Activated CD8-positive, alpha-beta memory T cell treated with anti-CD3 and anti-CD28 coated beads, Interleukin-2, amount 10 ng/mL, durations not matched to agents 7 days and 5 days (primary cell): ENCODE data around the gene TTC9B. TPM values are rescaled to one million over a fixed set of nuclear protein-coding genes. Genes with fewer than 3 reads are reported as not detected.
"Not testable (repeated sequence)": the region's sequence is repeated elsewhere in the genome, so short reads cannot be mapped to it uniquely, and the experiment has no call there.

Experiments
- ATAC-seq: fragments of 150-1000 bp; cut with Tn5 transposase; one replicate; pipeline ENCODE4 v1.10.0; 2021; ENCODE audit warnings: moderate library complexity
- CTCF ChIA-PET: fragments of 350-600 bp; sonication (Branson Sonifier 250); formaldehyde crosslinking; loops from one replicate; lab custom pipeline; 2021; ENCODE audit warnings: antibody characterized with exemption; lab: Charles Lee
- DNase-seq: peaks from one replicate; pipeline ENCODE4 v3.0.0-alpha.2; 2020
- H3K27ac Mint-ChIP-seq: one replicate; pipeline ENCODE4 v1.8.0; 2021; ENCODE audit warnings: mild to moderate bottlenecking, mixed read lengths
- H3K27me3 Mint-ChIP-seq: one replicate; pipeline ENCODE4 v1.8.0; 2021; ENCODE audit warnings: mixed read lengths
- H3K36me3 Mint-ChIP-seq: one replicate; pipeline ENCODE4 v1.8.0; 2021; ENCODE audit warnings: mild to moderate bottlenecking, mixed read lengths
- H3K4me1 Mint-ChIP-seq: one replicate; pipeline ENCODE4 v1.8.0; 2021; ENCODE audit warnings: mixed read lengths
- H3K4me3 Mint-ChIP-seq: one replicate; pipeline ENCODE4 v1.8.0; 2021; ENCODE audit warnings: mild to moderate bottlenecking, moderate library complexity, mixed read lengths
- H3K9me3 Mint-ChIP-seq: one replicate; pipeline ENCODE4 v1.8.0; 2022; ENCODE audit warnings: low read depth, mixed read lengths
- total RNA-seq, 2 experiments: library from RNA; stranded (reverse); gene quantifications; one replicate each; pipeline ENCODE4 v1.2.3, GENCODE V29; 2021

Gene TTC9B
- total RNA-seq, 2 experiments from 2014 or later, result not detected

GRCh38 chr19:40177286-40178070 lies 40.7 kb downstream of the TTC9B start:
- CTCF ChIA-PET, result interaction anchor here (1.0 kb wide), 1 partner anchor 12 kb away, joined by 3 read pairs; no protein-coding TSS in a partner anchor
- Mint-ChIP-seq H3K27ac (no peak overlapping the region), H3K4me1 (no peaks in the 10 kb centered on the region), H3K36me3 (no peaks in the 10 kb centered on the region), H3K27me3 (peaks cover 14% of the 10 kb centered on the region), H3K9me3 (no peaks in the 10 kb centered on the region), H3K4me3 (no peak overlapping the region)
- DNase-seq, result no peak
- ATAC-seq, result no peak

GRCh38 chr19:40175820-40176219 lies 42.4 kb downstream of the TTC9B start:
- H3K4me1 Mint-ChIP-seq, result no peaks in the 10 kb centered on the region
- DNase-seq (no peak), ATAC-seq (no peak)
- peaks cover 14% of the 10 kb centered on the region for H3K27me3 Mint-ChIP-seq
- no peak overlapping the region for H3K27ac Mint-ChIP-seq
- no peaks in the 10 kb centered on the region for H3K9me3 Mint-ChIP-seq
- no peaks in the 10 kb centered on the region for H3K36me3 Mint-ChIP-seq
- H3K4me3 Mint-ChIP-seq, result no peak overlapping the region
- CTCF ChIA-PET, result interaction anchor here (0.9 kb wide), 1 partner anchor 10 kb away, joined by 3 read pairs; no protein-coding TSS in a partner anchor

GRCh38 chr19:40174092-40174491 lies 44.1 kb downstream of the TTC9B start:
- no peak for ATAC-seq
- no peaks in the 10 kb centered on the region for H3K9me3 Mint-ChIP-seq

DNA sequence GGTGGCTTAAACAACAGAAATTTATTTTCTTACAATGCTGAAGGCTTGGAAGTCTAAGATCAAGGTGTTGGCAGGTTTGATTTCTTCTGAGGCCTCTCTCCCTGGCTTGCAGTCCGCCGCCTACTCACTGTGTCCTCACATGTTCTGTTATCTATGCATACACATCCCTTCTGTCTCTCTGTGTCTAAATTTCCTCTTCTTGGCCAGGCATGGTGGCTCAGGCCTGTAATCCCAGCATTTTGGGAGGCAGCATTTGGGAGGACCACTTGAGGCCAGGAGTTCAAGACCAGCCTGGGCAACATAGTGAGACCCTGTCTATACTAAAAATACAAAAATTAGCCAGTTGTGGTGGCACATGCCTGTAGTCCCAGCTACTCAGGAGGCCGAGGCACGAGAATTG lies 46.9 kb downstream of the TTC9B start:
- H3K36me3 Mint-ChIP-seq, ATAC-seq, H3K9me3 Mint-ChIP-seq, DNase-seq, H3K4me1 Mint-ChIP-seq, H3K27ac Mint-ChIP-seq, H3K27me3 Mint-ChIP-seq, H3K4me3 Mint-ChIP-seq, CTCF ChIA-PET: not testable (repeated sequence)

More at GRCh38 chr19:40174092-40174491, 44.1 kb downstream of the TTC9B start:
- no peaks in the 10 kb centered on the region for H3K36me3 Mint-ChIP-seq
- no peak overlapping the region for H3K4me3 Mint-ChIP-seq
- CTCF ChIA-PET, result interaction anchor here (1.0 to 1.4 kb wide), 2 partner anchors 9 to 16 kb away, joined by 3 to 5 read pairs; no protein-coding TSS in a partner anchor
- no peak for DNase-seq
- H3K4me1 Mint-ChIP-seq, result no peaks in the 10 kb centered on the region
- H3K27ac Mint-ChIP-seq, result no peak overlapping the region
- peaks cover 4% of the 10 kb centered on the region for H3K27me3 Mint-ChIP-seq

GRCh38 chr19:40170303-40170989 lies 47.7 kb downstream of the TTC9B start:
- ATAC-seq, H3K9me3 Mint-ChIP-seq, H3K36me3 Mint-ChIP-seq, H3K27me3 Mint-ChIP-seq, H3K4me1 Mint-ChIP-seq, H3K27ac Mint-ChIP-seq, H3K4me3 Mint-ChIP-seq, DNase-seq: not testable (repeated sequence)
- CTCF ChIA-PET, result interaction anchor here (1.5 kb wide), 1 partner anchor 30 kb away, joined by 6 read pairs; no protein-coding TSS in a partner anchor

DNA sequence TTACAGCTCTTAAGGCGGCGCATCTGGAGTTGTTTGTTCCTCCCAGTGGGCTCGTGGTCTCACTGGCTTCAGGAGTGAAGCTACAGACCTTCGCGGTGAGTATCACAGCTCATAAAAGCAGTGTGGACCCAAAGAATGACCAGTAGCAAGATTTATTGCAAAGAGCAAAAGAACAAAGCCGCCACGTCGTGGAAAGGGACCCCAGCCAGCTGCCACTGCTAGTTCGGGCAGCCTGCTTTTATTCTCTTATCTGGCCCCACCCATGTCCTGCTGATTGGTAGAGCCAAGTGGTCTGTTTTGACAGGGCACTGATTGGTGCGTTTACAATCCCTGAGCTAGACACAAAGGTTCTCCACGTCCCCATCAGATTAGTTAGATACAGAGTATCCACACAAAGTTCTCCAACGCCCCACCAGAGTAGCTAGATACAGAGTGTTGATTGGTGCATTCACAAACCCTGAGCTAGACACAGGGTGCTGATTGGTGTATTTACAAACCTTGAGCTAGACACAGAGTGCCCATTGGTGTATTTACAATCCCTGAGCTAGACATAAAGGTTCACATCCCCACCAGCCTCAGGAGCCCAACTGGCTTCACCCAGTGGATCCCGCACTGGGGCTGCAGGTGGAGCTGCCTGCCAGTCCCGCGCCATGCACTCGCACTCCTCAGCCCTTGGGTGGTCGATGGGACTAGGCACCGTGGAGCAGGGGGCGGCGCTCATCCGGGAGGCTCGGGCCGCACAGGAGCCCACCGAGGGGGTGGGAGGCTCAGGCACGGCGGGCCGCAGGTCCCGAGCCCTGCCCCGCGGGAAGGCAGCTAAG lies 48.5 kb downstream of the TTC9B start:
- H3K4me1 Mint-ChIP-seq, H3K27me3 Mint-ChIP-seq, H3K36me3 Mint-ChIP-seq, ATAC-seq, H3K27ac Mint-ChIP-seq, H3K4me3 Mint-ChIP-seq, H3K9me3 Mint-ChIP-seq, DNase-seq: not testable (repeated sequence)
- CTCF ChIA-PET, result interaction anchor here (1.5 kb wide), 1 partner anchor 29 kb away, joined by 6 read pairs; no protein-coding TSS in a partner anchor

Other genes with a start within 250 kb of the TTC9B start
- 100 to 1,000 TPM in 1 of 2 experiments, 10 to 100 TPM in 1; 94.5 to 141 TPM for gene PSMC4, start 247.2 kb downstream of the TTC9B start, total RNA-seq
- 1 to 10 TPM; 5.0 to 6.5 TPM for gene ZNF546, start 221.3 kb downstream of the TTC9B start, total RNA-seq
- gene ZNF780B, start 162.2 kb downstream of the TTC9B start, total RNA-seq, result 10 to 100 TPM; 18.6 to 25.7 TPM
- 10 to 100 TPM; 19.0 to 20.7 TPM for gene ZNF780A, start 127.4 kb downstream of the TTC9B start, total RNA-seq
- gene MAP3K10, start 27.0 kb downstream of the TTC9B start, total RNA-seq, result 10 to 100 TPM; 19.9 to 25.4 TPM
- gene CCNP, start 8.3 kb upstream of the TTC9B start, total RNA-seq, result under 1 TPM; 0.21 to 0.38 TPM
- gene AKT2, start 67.0 kb upstream of the TTC9B start, total RNA-seq, result 100 to 1,000 TPM; 141 to 172 TPM
- 10 to 100 TPM; 25.9 to 32.4 TPM for gene C19orf47, start 130.0 kb upstream of the TTC9B start, total RNA-seq
- gene PLD3, start 130.3 kb upstream of the TTC9B start, total RNA-seq, result 10 to 100 TPM; 72.0 to 84.7 TPM
- gene HIPK4, start 171.8 kb upstream of the TTC9B start, total RNA-seq, result not detected
- 1 to 10 TPM in 1 of 2 experiments, under 1 TPM in 1; 0.80 to 1.1 TPM for gene PRX, start 195.0 kb upstream of the TTC9B start, total RNA-seq
- gene SERTAD1, start 207.6 kb upstream of the TTC9B start, total RNA-seq, result 1 to 10 TPM; 9.4 to 9.6 TPM
- gene SERTAD3, start 226.0 kb upstream of the TTC9B start, total RNA-seq, result 10 to 100 TPM; 13.4 to 13.7 TPM
- 10 to 100 TPM; 12.9 to 23.3 TPM for gene BLVRB, start 247.4 kb upstream of the TTC9B start, total RNA-seq
- under 1 TPM; 0.30 to 0.44 TPM for gene SPTBN4, start 248.6 kb upstream of the TTC9B start, total RNA-seq